ENCODE results near the gene NTF3.

NTF3 gene

DNA sequence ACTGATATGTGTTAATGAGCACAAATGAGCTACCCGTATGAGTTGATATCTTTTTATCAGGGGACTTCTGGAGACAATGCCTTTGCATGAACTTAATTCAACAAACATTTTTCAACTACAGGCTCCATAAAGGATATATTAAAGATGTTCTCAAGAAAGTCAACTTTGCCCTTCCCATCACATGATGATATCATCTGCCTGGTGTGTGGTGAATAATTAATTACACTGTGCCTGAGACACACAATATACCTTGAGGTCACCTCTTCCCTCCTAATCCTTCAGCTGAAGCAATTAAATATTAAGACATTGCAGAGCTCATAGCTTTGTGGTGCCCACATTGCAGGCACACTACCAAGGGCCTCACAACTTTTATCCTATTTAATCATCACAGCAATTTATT lies 22.3 kb upstream of the NTF3 start:
- H3K4me3 ChIP-seq (ENCODE audit: low read depth, low read length), result no peak overlapping the region
- no peak for TF ChIP-seq CTCF (IDR thresholded peaks at IDR 0.05; ENCODE audit: low read depth, low read length, missing control alignments)
- no peak for DNase-seq (ENCODE audit: low read depth)
- in situ Hi-C loops (cut with HindIII; ENCODE audit: low sequenced_read_pairs), result no loop called here

DNA sequence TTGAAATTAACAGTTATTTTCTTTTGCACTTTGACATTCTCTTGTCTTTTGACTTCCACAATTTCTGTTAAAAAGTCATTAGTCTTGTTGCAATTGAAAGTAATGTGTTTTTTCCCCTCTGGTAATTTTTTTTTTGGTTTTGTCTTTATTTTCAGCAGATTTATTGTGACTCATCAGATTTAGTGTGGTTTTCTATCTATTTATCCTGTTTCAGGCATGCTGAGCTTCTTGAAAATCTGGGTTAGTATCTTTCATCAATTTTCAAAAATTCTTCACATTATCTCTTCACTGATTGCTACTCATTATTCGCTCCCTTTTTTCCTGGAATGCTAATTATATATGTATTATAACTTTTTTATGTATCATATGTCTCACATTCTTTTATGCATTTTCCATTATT lies 15.3 kb upstream of the NTF3 start:
- no peak for TF ChIP-seq CTCF (IDR thresholded peaks at IDR 0.05; ENCODE audit: low read depth, low read length, missing control alignments)
- DNase-seq (ENCODE audit: low read depth), result no peak
- H3K4me3 ChIP-seq (ENCODE audit: low read depth, low read length), result no peak overlapping the region
- in situ Hi-C loops (cut with HindIII; ENCODE audit: low sequenced_read_pairs), result no loop called here

DNA sequence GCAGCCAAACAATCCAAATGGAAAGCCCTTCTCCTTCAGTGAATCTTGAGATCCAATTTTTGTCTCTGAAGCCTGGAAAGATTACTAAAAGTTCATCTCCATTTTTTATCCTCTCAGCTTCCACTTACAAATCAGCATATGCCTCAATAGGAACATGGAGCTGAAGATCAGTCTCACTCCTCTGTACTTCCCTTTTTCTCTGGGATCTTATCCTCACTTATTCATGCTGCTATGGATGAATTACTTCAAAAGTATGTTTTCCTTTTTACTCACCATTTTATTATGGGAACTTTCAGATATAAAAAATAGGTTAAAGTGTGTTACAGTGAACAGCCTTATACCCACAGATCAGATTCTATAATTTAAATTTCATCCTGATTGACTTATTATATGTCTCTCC lies 14.4 kb upstream of the NTF3 start:
- no peak for TF ChIP-seq CTCF (IDR thresholded peaks at IDR 0.05; ENCODE audit: low read depth, low read length, missing control alignments)
- no peak overlapping the region for H3K4me3 ChIP-seq (ENCODE audit: low read depth, low read length)
- in situ Hi-C loops (cut with HindIII; ENCODE audit: low sequenced_read_pairs), result no loop called here
- DNase-seq (ENCODE audit: low read depth), result no peak

GRCh38 chr12:5428332-5429221 lies 3.3 kb upstream of the NTF3 start:
- in situ Hi-C loops (cut with HindIII; ENCODE audit: low sequenced_read_pairs), result no loop called here
- H3K4me3 ChIP-seq (ENCODE audit: low read depth, low read length), result no peak overlapping the region
- peak; percentile 54 for TF ChIP-seq CTCF (IDR thresholded peaks at IDR 0.05; ENCODE audit: low read depth, low read length, missing control alignments)
- DNase-seq (ENCODE audit: low read depth), result peak; percentile 39

DNA sequence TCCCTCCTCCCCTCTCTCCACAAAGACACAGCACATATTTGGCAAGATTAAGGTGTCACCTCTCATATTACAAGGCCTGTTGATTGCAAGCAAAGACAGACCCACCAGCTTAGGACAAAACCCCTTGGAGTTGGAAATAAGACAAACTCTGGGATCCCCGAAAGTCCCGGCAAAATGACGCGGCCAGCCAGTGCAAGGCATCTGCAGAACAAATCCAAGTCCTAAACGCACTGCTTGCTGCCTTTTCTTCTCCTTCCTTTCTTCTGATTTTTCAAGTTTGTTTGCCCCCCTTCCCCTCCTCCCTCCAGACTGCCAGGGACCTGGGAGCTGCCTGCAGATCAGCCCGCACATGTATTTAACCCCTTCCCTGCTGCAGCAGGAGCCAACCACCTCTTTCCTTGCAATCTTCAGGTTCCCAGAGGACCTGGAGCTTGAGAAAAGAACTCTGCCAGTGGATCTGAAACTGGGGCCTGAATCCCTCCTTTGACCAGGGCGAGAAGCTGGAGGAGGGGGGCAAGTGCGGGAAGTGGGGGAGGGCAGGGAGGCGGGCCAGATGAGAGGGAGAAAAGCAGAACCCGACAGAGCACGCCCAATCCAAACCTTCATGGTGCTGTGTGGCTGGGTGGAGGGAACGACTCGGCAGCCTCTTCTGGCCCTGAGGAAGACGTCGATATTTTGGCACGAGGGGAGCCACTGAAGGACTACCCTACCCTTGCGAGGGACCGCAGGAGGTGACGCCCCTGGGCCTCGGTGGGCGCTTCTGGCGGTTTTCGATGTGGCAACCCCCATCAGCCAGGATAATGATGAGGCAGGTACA lies 2.0 kb upstream of the NTF3 start:
- TF ChIP-seq CTCF (IDR thresholded peaks at IDR 0.05; ENCODE audit: low read depth, low read length, missing control alignments), result no peak
- in situ Hi-C loops (cut with HindIII; ENCODE audit: low sequenced_read_pairs), result no loop called here
- no peak for DNase-seq (ENCODE audit: low read depth)
- no peak overlapping the region for H3K4me3 ChIP-seq (ENCODE audit: low read depth, low read length)

DNA sequence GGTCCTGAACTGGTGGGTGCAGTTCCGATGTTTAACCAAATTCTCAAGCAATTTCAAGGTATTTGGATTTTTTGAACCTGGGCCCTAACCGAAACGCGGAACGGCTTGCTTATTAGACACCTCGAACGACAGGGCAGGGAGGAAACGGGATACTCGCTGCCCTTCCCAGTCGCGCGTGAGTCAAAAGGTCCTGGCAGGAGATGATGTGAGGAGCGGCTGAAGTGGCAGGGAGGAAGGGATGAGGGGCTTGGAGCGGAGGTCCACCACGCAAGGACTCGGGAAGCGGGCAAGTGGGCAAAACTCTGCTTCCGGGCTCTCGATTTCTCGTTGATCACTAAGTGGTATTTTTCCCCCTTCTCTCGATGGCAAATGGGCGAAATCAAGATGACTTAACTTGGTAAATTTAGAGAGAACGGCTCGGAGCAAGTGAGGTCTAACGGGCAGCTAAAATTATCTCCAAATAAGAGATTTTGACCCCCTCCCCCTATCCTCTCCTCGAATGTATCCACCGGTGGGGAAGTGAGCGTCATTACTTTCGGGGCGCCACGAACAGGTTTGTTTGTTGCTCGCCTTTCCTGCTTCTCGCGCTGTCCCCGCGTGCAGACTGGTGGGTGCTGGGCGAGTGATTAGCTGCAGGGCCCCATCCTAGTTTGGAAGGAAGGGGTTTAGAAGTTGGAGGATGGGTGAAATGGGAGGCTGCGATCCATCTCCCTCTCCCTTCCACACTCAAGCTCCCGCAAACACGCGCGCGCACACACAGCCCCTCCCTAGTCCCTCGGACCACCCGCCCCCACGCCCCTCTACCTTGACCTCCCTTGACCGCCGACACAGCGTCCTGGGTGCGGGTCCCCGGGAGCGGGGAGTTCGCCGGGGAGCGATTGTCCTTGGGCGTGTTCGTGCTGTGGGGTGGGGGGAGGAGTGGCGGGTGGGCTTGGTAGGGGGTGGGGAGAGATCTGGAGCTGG lies 986 bp upstream of the NTF3 start:
- H3K4me3 ChIP-seq (ENCODE audit: low read depth, low read length), result peak overlapping the region; percentile 52
- no peak for DNase-seq (ENCODE audit: low read depth)
- in situ Hi-C loops (cut with HindIII; ENCODE audit: low sequenced_read_pairs), result no loop called here
- no peak for TF ChIP-seq CTCF (IDR thresholded peaks at IDR 0.05; ENCODE audit: low read depth, low read length, missing control alignments)
